HepG2 (cell line): Measurements from ENCODE around the gene CCS. TPM values are rescaled to one million over a fixed set of nuclear protein-coding genes. Genes with fewer than 3 reads are reported as not detected.

ENCODE experiments used
- AFF4 ChIP-seq: sonication (generic); formaldehyde crosslinking; IDR thresholded peaks from 2 replicates; pipeline ENCODE4 v1.4.0; 2020; ENCODE audit warnings: missing genetic modification reagents
- FOXM1 ChIP-seq: sonication (generic); formaldehyde crosslinking; IDR thresholded peaks from 2 replicates; pipeline ENCODE4 v1.5.0; 2020; ENCODE audit warnings: missing genetic modification reagents
- GLI4 ChIP-seq: sonication (generic); formaldehyde crosslinking; IDR thresholded peaks from 2 replicates; pipeline ENCODE4 v1.5.1; 2020; ENCODE audit warnings: missing genetic modification reagents, mild to moderate bottlenecking, moderate library complexity, borderline replicate concordance
- HIVEP1 ChIP-seq: sonication (generic); formaldehyde crosslinking; IDR thresholded peaks from 2 replicates; pipeline ENCODE4 v1.4.0; 2020; ENCODE audit warnings: mild to moderate bottlenecking, missing genetic modification reagents
- KLF12 ChIP-seq: sonication (generic); formaldehyde crosslinking; IDR thresholded peaks from 2 replicates; pipeline ENCODE4 v1.4.0; 2020; ENCODE audit warnings: missing genetic modification reagents, borderline replicate concordance
- MAFF ChIP-seq: IDR thresholded peaks from 2 replicates; pipeline ENCODE4 v1.6.1; 2011; ENCODE audit warnings: low read depth, low read length, improper control_type of control experiment
- NR1H2 ChIP-seq: sonication (generic); formaldehyde crosslinking; IDR thresholded peaks from 2 replicates; pipeline ENCODE4 v1.8.1; 2022; ENCODE audit warnings: low read depth, missing genetic modification reagents, borderline replicate concordance
- POGK ChIP-seq: sonication (generic); formaldehyde crosslinking; conservative IDR thresholded peaks from 2 replicates; pipeline ENCODE4 v1.8.0; 2022; ENCODE audit warnings: mild to moderate bottlenecking, moderate library complexity, missing genetic modification reagents
- TIGD3 ChIP-seq: sonication (generic); formaldehyde crosslinking; IDR thresholded peaks from 2 replicates; pipeline ENCODE4 v1.5.1; 2020; ENCODE audit warnings: mild to moderate bottlenecking, missing genetic modification reagents, borderline replicate concordance
- TOPORS ChIP-seq: sonication (generic); formaldehyde crosslinking; IDR thresholded peaks from 2 replicates; pipeline ENCODE4 v1.8.0; 2023; ENCODE audit warnings: mild to moderate bottlenecking, missing genetic modification reagents
- ZFP37 ChIP-seq: sonication (generic); formaldehyde crosslinking; IDR thresholded peaks from 2 replicates; pipeline ENCODE4 v1.4.0; 2020; ENCODE audit warnings: missing genetic modification reagents, borderline replicate concordance
- ZKSCAN1 ChIP-seq: fragments of 150-350 bp; IDR thresholded peaks from 2 replicates; pipeline ENCODE4 v1.6.1; 2014; ENCODE audit warnings: low read length
- ZNF207 ChIP-seq: fragments of 450-650 bp; IDR thresholded peaks from 2 replicates; pipeline ENCODE4 v1.6.1; 2016; ENCODE audit warnings: antibody characterized with exemption, borderline replicate concordance
- ZNF510 ChIP-seq: sonication (generic); formaldehyde crosslinking; IDR thresholded peaks from 2 replicates; pipeline ENCODE4 v1.4.0; 2020; ENCODE audit warnings: low read depth, mild to moderate bottlenecking, missing genetic modification reagents
- ZNF556 ChIP-seq: sonication (generic); formaldehyde crosslinking; IDR thresholded peaks from 2 replicates; pipeline ENCODE4 v1.4.0; 2020; ENCODE audit warnings: mild to moderate bottlenecking, missing genetic modification reagents, borderline replicate concordance
- ZNF761 ChIP-seq: sonication (generic); formaldehyde crosslinking; conservative IDR thresholded peaks from 2 replicates; pipeline ENCODE4 v1.4.0; 2020; ENCODE audit warnings: mild to moderate bottlenecking, missing genetic modification reagents
- ZNF782 ChIP-seq: sonication (generic); formaldehyde crosslinking; IDR thresholded peaks from 2 replicates; pipeline ENCODE4 v1.4.0; 2020; ENCODE audit warnings: missing genetic modification reagents, mild to moderate bottlenecking, borderline replicate concordance
- ZNF891 ChIP-seq: sonication (generic); formaldehyde crosslinking; IDR thresholded peaks from 2 replicates; pipeline ENCODE4 v1.5.0; 2020; ENCODE audit warnings: mild to moderate bottlenecking, missing genetic modification reagents
- ZXDC ChIP-seq: sonication (generic); formaldehyde crosslinking; IDR thresholded peaks from 2 replicates; pipeline ENCODE4 v1.5.0; 2020; ENCODE audit warnings: mild to moderate bottlenecking, missing genetic modification reagents
- polyA plus RNA-seq, 8 experiments: library from polyadenylated mRNA; depleted of rRNA in 3 of 8; stranded (reverse) in 7 of 8; unstranded in 1 of 8; fragments of >200 nt; fragmentation: Illumina TruSeq in 4 of 8; extraction: Trizol in 4 of 8; gene quantifications; 2 replicates each; pipeline versions ENCODE4 v1.2.1 to v1.2.3, GENCODE V29; 2011 to 2016; ENCODE audit warnings: low read depth in 4 of 8, missing spikeins in 1 of 8, mixed read lengths in 1 of 8; ENCODE audit not compliant: insufficient read depth in 1 of 8
- total RNA-seq, 5 experiments: library from RNA; depleted of rRNA; stranded (reverse); fragments of >200 nt; fragmentation: Illumina TruSeq; extraction: Trizol; gene quantifications; 2 replicates each; pipeline ENCODE4 v1.2.3, GENCODE V29; 2016; ENCODE audit warnings: low read depth in 1 of 5

Gene CCS
- total and polyA plus RNA-seq, 2 of the 13 experiments (the other 11 are each of a cell fraction or from before 2014, with no cell fraction given): 25.4 to 44.6 TPM

- TF ChIP-seq ZXDC (CRISPR knock-in tag): 0 out of 2 replicates have a peak, but pooled peaks have one; percentile 38
- TF ChIP-seq ZNF761 (CRISPR knock-in tag): no peak
- TF ChIP-seq POGK: peak; percentile 14; the same call in 1 of the 2 replicates
- no peak for TF ChIP-seq TOPORS (CRISPR knock-in tag)
- TF ChIP-seq ZNF782 (CRISPR knock-in tag): no peak
- no peak for TF ChIP-seq NR1H2
- no peak for TF ChIP-seq KLF12 (CRISPR knock-in tag)
- no peak; the same call in 1 of the 2 replicates for TF ChIP-seq ZKSCAN1
- TF ChIP-seq HIVEP1 (CRISPR knock-in tag): no peak
- TF ChIP-seq ZNF207: no peak
- TF ChIP-seq AFF4 (CRISPR knock-in tag): 0 out of 2 replicates have a peak, but pooled peaks have one; percentile 6
- TF ChIP-seq MAFF: no peak; the same call in 1 of the 2 replicates
- TF ChIP-seq GLI4: no peak
- TF ChIP-seq ZNF891 (CRISPR knock-in tag): peak; percentile 71
- TF ChIP-seq ZNF556 (CRISPR knock-in tag): no peak
- no peak for TF ChIP-seq TIGD3 (CRISPR knock-in tag)
- TF ChIP-seq ZNF510 (CRISPR knock-in tag): no peak
- no peak for TF ChIP-seq FOXM1
- TF ChIP-seq ZFP37: no peak
Observed at GRCh38 chr11:66638177-66639065, 45.4 kb downstream of the CCS start, which contains the start of gene RBM4 (continued).
